Panc1 (cell line): Measurements from ENCODE around the gene DYRK2.

Experiments used
- POLR2AphosphoS5 ChIP-seq: IDR thresholded peaks from 2 replicates; pipeline ENCODE4 v1.6.1; 2012; ENCODE audit warnings: mild to moderate bottlenecking, low read depth, low read length, moderate library complexity
- TF ChIP-seq, protein P1 (sequence below): fragments of 450-650 bp; IDR thresholded peaks from 2 replicates; pipeline ENCODE4 v1.5.1; 2017; ENCODE audit warnings: mild to moderate bottlenecking

- TF ChIP-seq POLR2AphosphoS5, result no peak
- TF ChIP-seq, protein P1, sequence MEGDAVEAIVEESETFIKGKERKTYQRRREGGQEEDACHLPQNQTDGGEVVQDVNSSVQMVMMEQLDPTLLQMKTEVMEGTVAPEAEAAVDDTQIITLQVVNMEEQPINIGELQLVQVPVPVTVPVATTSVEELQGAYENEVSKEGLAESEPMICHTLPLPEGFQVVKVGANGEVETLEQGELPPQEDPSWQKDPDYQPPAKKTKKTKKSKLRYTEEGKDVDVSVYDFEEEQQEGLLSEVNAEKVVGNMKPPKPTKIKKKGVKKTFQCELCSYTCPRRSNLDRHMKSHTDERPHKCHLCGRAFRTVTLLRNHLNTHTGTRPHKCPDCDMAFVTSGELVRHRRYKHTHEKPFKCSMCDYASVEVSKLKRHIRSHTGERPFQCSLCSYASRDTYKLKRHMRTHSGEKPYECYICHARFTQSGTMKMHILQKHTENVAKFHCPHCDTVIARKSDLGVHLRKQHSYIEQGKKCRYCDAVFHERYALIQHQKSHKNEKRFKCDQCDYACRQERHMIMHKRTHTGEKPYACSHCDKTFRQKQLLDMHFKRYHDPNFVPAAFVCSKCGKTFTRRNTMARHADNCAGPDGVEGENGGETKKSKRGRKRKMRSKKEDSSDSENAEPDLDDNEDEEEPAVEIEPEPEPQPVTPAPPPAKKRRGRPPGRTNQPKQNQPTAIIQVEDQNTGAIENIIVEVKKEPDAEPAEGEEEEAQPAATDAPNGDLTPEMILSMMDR, result no peak
Observed at GRCh38 chr12:67714648-67715047, 66.1 kb downstream of the DYRK2 start.
